OCI-LY1 (cell line): ENCODE data around the gene RSPH1.

Experiments used
- H2AFZ ChIP-seq: fragments of 200-600 bp; sonication (generic), shearing (Covaris generic); 2 replicates; pipeline ENCODE4 v1.6.0; 2014; ENCODE audit warnings: antibody characterized with exemption, mild to moderate bottlenecking, low read length
- H3F3A ChIP-seq: fragments of 200-600 bp; sonication (generic), shearing (Covaris generic); 2 replicates; pipeline ENCODE4 v1.6.0; 2014; ENCODE audit warnings: mild to moderate bottlenecking, antibody characterized with exemption, low read length, moderate library complexity; ENCODE audit not compliant: insufficient read depth
- H3K27ac ChIP-seq: fragments of 200-600 bp; sonication (generic); 2 replicates; pipeline ENCODE4 v1.5.1; 2014; ENCODE audit warnings: low read length, mixed run types, mild to moderate bottlenecking, low read depth; ENCODE audit not compliant: poor library complexity, severe bottlenecking
- H3K27me3 ChIP-seq: fragments of 200-600 bp; sonication (generic); 2 replicates; pipeline ENCODE4 v1.6.0; 2014; ENCODE audit warnings: antibody characterized with exemption, mild to moderate bottlenecking, low read length, moderate library complexity; ENCODE audit not compliant: insufficient read depth
- H3K36me3 ChIP-seq: fragments of 200-600 bp; sonication (generic); 2 replicates; pipeline ENCODE4 v1.6.1; 2014; ENCODE audit warnings: mild to moderate bottlenecking, antibody characterized with exemption, low read length, moderate library complexity, mixed read lengths; ENCODE audit not compliant: insufficient read depth
- H3K4me1 ChIP-seq: fragments of 200-600 bp; sonication (generic); 2 replicates; pipeline ENCODE4 v1.5.1; 2014; ENCODE audit warnings: mild to moderate bottlenecking, low read length, moderate library complexity; ENCODE audit not compliant: insufficient read depth, severe bottlenecking
- H3K4me2 ChIP-seq: fragments of 200-600 bp; sonication (generic), shearing (Covaris generic); 2 replicates; pipeline ENCODE4 v1.6.1; 2014; ENCODE audit warnings: low read length
- H3K4me3 ChIP-seq: fragments of 200-600 bp; sonication (generic); 2 replicates; pipeline ENCODE4 v1.5.1; 2014; ENCODE audit warnings: low read length, low read depth, mild to moderate bottlenecking, mixed read lengths; ENCODE audit not compliant: poor library complexity, severe bottlenecking
- H3K79me2 ChIP-seq: fragments of 200-600 bp; shearing (Covaris generic); 2 replicates; pipeline ENCODE4 v1.6.1; 2016; ENCODE audit warnings: mixed run types, low read length, mixed read lengths; ENCODE audit not compliant: insufficient read depth
- H3K9ac ChIP-seq: fragments of 200-600 bp; sonication (generic), shearing (Covaris generic); 2 replicates; pipeline ENCODE4 v1.6.1; 2014; ENCODE audit warnings: mild to moderate bottlenecking, low read length, mixed read lengths
- H3K9me2 ChIP-seq: fragments of 200-600 bp; sonication (generic), shearing (Covaris generic); 2 replicates; pipeline ENCODE4 v1.6.1; 2014; ENCODE audit warnings: low read depth, mild to moderate bottlenecking, low read length, mixed read lengths
- H3K9me3 ChIP-seq: fragments of 200-600 bp; shearing (Covaris generic); 2 replicates; pipeline ENCODE4 v1.6.1; 2014; ENCODE audit warnings: low read length, mixed read lengths
- H4K20me1 ChIP-seq: fragments of 200-600 bp; sonication (generic), shearing (Covaris generic); 2 replicates; pipeline ENCODE4 v1.6.0; 2016; ENCODE audit warnings: mild to moderate bottlenecking, low read length; ENCODE audit not compliant: insufficient read depth
- EZH2 ChIP-seq: fragments of 200-600 bp; sonication (generic), shearing (Covaris generic); IDR thresholded peaks from 2 replicates; pipeline ENCODE4 v1.8.0; 2017; ENCODE audit warnings: borderline replicate concordance, mixed run types, mild to moderate bottlenecking, antibody characterized with exemption, low read length, moderate library complexity, mixed read lengths
- TF ChIP-seq, protein P1 (sequence below): fragments of 200-600 bp; sonication (generic), shearing (Covaris generic); IDR thresholded peaks from 2 replicates; pipeline ENCODE4 v1.5.1; 2017; ENCODE audit warnings: mild to moderate bottlenecking, antibody characterized with exemption, low read length, moderate library complexity, mixed read lengths

RSPH1 gene

DNA sequence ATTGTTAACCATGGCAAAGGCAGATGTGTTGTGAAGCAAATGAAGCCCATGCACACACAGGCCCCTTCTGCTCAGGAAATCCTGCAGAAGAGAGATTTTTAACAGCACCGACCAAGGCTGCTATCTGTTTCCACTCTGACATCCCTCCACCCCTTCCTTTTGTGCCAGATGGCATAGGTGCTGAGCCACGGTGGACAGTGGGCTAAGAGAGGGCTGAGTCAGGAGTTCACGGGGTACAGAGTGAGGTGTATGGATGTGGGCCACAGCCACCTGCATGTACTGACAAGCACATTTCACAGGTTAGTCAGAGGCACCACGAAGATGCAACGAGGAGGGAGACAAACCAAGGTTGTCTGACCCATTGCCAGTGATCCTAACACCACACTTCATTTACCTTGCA, 9.5 kb downstream of the RSPH1 start:
- H3K79me2 ChIP-seq = no peaks in the 10 kb centered on the region

DNA sequence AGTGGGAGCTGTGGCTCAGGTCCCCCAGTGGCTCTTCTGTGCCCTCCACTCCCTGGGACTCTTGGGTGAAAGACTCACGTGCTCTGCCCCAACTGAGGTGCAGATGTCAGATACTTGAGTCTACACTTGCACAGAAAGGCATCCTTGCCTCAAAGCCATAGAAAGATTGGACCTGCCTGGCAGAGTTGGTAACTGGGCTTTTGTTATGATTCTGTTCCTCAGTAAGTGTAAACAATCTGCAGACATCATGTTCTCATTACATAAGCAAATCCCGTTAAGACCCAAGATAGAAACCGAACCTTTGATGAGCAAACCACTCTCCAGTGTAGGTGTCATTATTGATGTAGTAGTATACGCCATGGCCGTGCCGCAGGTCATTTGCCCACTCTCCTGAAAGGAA, 10.0 kb downstream of the RSPH1 start:
- H3K36me3 ChIP-seq = no peaks in the 10 kb centered on the region
- TF ChIP-seq, protein P1, sequence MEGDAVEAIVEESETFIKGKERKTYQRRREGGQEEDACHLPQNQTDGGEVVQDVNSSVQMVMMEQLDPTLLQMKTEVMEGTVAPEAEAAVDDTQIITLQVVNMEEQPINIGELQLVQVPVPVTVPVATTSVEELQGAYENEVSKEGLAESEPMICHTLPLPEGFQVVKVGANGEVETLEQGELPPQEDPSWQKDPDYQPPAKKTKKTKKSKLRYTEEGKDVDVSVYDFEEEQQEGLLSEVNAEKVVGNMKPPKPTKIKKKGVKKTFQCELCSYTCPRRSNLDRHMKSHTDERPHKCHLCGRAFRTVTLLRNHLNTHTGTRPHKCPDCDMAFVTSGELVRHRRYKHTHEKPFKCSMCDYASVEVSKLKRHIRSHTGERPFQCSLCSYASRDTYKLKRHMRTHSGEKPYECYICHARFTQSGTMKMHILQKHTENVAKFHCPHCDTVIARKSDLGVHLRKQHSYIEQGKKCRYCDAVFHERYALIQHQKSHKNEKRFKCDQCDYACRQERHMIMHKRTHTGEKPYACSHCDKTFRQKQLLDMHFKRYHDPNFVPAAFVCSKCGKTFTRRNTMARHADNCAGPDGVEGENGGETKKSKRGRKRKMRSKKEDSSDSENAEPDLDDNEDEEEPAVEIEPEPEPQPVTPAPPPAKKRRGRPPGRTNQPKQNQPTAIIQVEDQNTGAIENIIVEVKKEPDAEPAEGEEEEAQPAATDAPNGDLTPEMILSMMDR = no peak
- TF ChIP-seq EZH2 = no peak
- peaks cover 16% of the 10 kb centered on the region for H3K27me3 ChIP-seq
- no peak overlapping the region for H3K27ac ChIP-seq
- no peaks in the 10 kb centered on the region for H3K9me2 ChIP-seq
- H3K4me1 ChIP-seq = no peaks in the 10 kb centered on the region
- no peak overlapping the region for H3K9ac ChIP-seq
- no peaks in the 10 kb centered on the region for H4K20me1 ChIP-seq
- H3F3A ChIP-seq = no peaks in the 10 kb centered on the region
- no peaks in the 10 kb centered on the region for H3K9me3 ChIP-seq
- H3K4me3 ChIP-seq = no peak overlapping the region
- H3K79me2 ChIP-seq = no peaks in the 10 kb centered on the region
- H3K4me2 ChIP-seq = no peak overlapping the region
- no peak overlapping the region for H2AFZ ChIP-seq

More for the DNA sequence above, 9.5 kb downstream of the RSPH1 start:
- H2AFZ ChIP-seq = no peak overlapping the region
- no peaks in the 10 kb centered on the region for H3K9me3 ChIP-seq
- H3K4me3 ChIP-seq = no peak overlapping the region
- H3K9me2 ChIP-seq = no peaks in the 10 kb centered on the region
- H4K20me1 ChIP-seq = no peaks in the 10 kb centered on the region
- no peaks in the 10 kb centered on the region for H3K36me3 ChIP-seq
- H3K4me1 ChIP-seq = no peaks in the 10 kb centered on the region
- H3K9ac ChIP-seq = no peak overlapping the region
- no peak overlapping the region for H3K27ac ChIP-seq
- H3K4me2 ChIP-seq = no peak overlapping the region
- peaks cover 13% of the 10 kb centered on the region for H3K27me3 ChIP-seq
- H3F3A ChIP-seq = no peaks in the 10 kb centered on the region
- TF ChIP-seq EZH2 = no peak
- TF ChIP-seq, protein P1 = no peak

DNA sequence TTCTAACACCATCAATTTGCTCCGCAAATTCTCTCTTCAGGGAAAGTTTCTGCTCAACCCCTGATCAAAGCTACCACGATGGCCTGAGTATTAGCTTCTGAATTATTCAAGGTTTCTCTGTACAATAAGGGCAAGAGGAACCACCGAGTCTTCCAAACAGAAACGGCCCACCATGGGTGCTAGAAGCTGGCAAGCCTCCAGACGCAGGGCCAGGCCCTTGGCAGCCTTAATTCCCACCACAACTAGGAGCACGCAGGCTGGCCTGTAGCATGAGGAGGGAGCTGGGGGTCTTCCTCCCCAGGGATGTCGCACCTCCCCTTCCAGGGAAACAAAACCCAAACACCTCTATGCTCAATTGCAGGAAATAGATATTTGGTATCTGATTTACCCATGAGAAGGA, 11.1 kb downstream of the RSPH1 start:
- H3K4me1 ChIP-seq = no peaks in the 10 kb centered on the region
- no peak for TF ChIP-seq EZH2
- TF ChIP-seq, protein P1 = no peak
- H3K9me2 ChIP-seq = no peaks in the 10 kb centered on the region
- H3K36me3 ChIP-seq = no peaks in the 10 kb centered on the region; the same call in 1 of the 2 replicates
- H3K79me2 ChIP-seq = no peaks in the 10 kb centered on the region
- no peaks in the 10 kb centered on the region for H3F3A ChIP-seq
- H2AFZ ChIP-seq = no peak overlapping the region
- no peak overlapping the region for H3K4me2 ChIP-seq
- H3K9ac ChIP-seq = no peak overlapping the region
- H3K9me3 ChIP-seq = no peaks in the 10 kb centered on the region
- H4K20me1 ChIP-seq = no peaks in the 10 kb centered on the region
- H3K27me3 ChIP-seq = peaks cover 13% of the 10 kb centered on the region
- H3K4me3 ChIP-seq = no peak overlapping the region
- no peak overlapping the region for H3K27ac ChIP-seq
